Uterus (tissue), 4 donors: ENCODE data around the gene CACHD1. TPM values are rescaled to one million over a fixed set of nuclear protein-coding genes. Genes with fewer than 3 reads are reported as not detected.

ENCODE experiments used
- DNase-seq, 2 donors: peaks; one replicate each; pipeline ENCODE4 v3.0.0-alpha.2; 2019 to 2020
- H3K27ac ChIP-seq, 2 donors: fragments of 200-600 bp; sonication (generic); 1 replicate in 1 of 2; 2 replicates in 1 of 2; pipeline ENCODE4 v1.5.1; 2016 to 2018
- H3K27me3 ChIP-seq, 2 donors: fragments of 200-600 bp; sonication (generic); one replicate each; pipeline ENCODE4 v1.5.1; 2018 to 2019; ENCODE audit warnings: control low read depth in 1 of 2
- H3K36me3 ChIP-seq, 2 donors: fragments of 200-600 bp; sonication (generic); one replicate each; pipeline ENCODE4 v1.5.1; 2019; ENCODE audit warnings: control low read depth in 1 of 2
- H3K4me1 ChIP-seq, 2 donors: fragments of 200-600 bp; sonication (generic); one replicate each; pipeline ENCODE4 v1.5.1; 2018 to 2019; ENCODE audit warnings: control low read depth in 1 of 2
- H3K4me3 ChIP-seq, 2 donors: fragments of 200-600 bp; sonication (generic); 1 replicate in 1 of 2; 2 replicates in 1 of 2; pipeline ENCODE4 v1.5.1; 2018 to 2019; ENCODE audit warnings: mild to moderate bottlenecking in 1 of 2
- H3K9me3 ChIP-seq, 2 donors: fragments of 200-600 bp; sonication (generic); one replicate each; pipeline ENCODE4 v1.5.1; 2019; ENCODE audit warnings: control low read depth in 1 of 2
- CTCF ChIP-seq, 4 experiments: fragments of 200-600 bp in 2 of 4; fragments of 450-650 bp in 2 of 4; sonication (generic) in 2 of 4; IDR thresholded peaks; one replicate each; pipeline ENCODE4 v1.5.1; 2016 to 2019; ENCODE audit warnings: antibody characterized with exemption in 4 of 4, mild to moderate bottlenecking in 2 of 4, moderate library complexity in 1 of 4
- POLR2A ChIP-seq, 2 donors: fragments of 450-650 bp; IDR thresholded peaks; one replicate each; pipeline ENCODE4 v1.6.1; 2016; ENCODE audit warnings: antibody characterized with exemption in 2 of 2, mild to moderate bottlenecking in 1 of 2, moderate library complexity in 1 of 2
- intact Hi-C: fragments of 100-400 bp; cut with DNase I; formaldehyde crosslinking; loops from one replicate; pipeline ENCODE4 v1.15.1; 2023; ENCODE audit warnings: low total_unique reads
- total RNA-seq, 4 donors: library from RNA; depleted of rRNA in 3 of 4; stranded (reverse); fragments of >200 nt in 3 of 4; gene quantifications; one replicate each; pipeline versions ENCODE4 v1.1.0 to v1.2.4, GENCODE V29; 2014 to 2023
- donor health status: DM: yes; HTN: yes; CAD: no.

The CACHD1 gene
- total RNA-seq, 4 donors from 2014 or later = 19.2 to 39.9 (median 28.8) TPM

- DNase-seq = no peak
- no peak overlapping the region for H3K27ac ChIP-seq
- H3K4me3 ChIP-seq = no peak overlapping the region
- H3K27me3 ChIP-seq = no peaks in the 10 kb centered on the region
- peaks cover 0 to 4% of the 10 kb centered on the region in 2 donors for H3K9me3 ChIP-seq
- intact Hi-C loops = no loop called here
- no peaks in the 10 kb centered on the region for H3K4me1 ChIP-seq
- TF ChIP-seq POLR2A (IDR thresholded peaks at IDR 0.05) (no peak), CTCF (IDR thresholded peaks at IDR 0.05) (no peak)
- no peaks in the 10 kb centered on the region for H3K36me3 ChIP-seq
These were observed 92.1 kb downstream of the CACHD1 start for GRCh38 chr1:64561993-64562392.

GRCh38 chr1:64563958-64564565 lies 94.1 kb downstream of the CACHD1 start:
- intact Hi-C loops = no loop called here
- Histone ChIP-seq H3K27me3 (no peaks in the 10 kb centered on the region), H3K9me3 (peaks cover 0 to 4% of the 10 kb centered on the region in 2 donors), H3K4me3 (no peak overlapping the region), H3K36me3 (no peaks in the 10 kb centered on the region), H3K27ac (no peak overlapping the region), H3K4me1 (no peaks in the 10 kb centered on the region)
- TF ChIP-seq POLR2A (IDR thresholded peaks at IDR 0.05) (no peak), CTCF (IDR thresholded peaks at IDR 0.05) (no peak)
- no peak for DNase-seq

GRCh38 chr1:64564891-64565290 lies 95.0 kb downstream of the CACHD1 start:
- no peaks in the 10 kb centered on the region for H3K4me1 ChIP-seq
- intact Hi-C loops = no loop called here

GRCh38 chr1:64567426-64568170 lies 97.7 kb downstream of the CACHD1 start:
- no peak for DNase-seq
- Histone ChIP-seq H3K9me3 (peaks cover 0 to 4% of the 10 kb centered on the region in 2 donors), H3K4me3 (no peak overlapping the region), H3K27ac (no peak overlapping the region), H3K36me3 (no peaks in the 10 kb centered on the region), H3K27me3 (no peaks in the 10 kb centered on the region), H3K4me1 (no peaks in the 10 kb centered on the region)
- intact Hi-C loops = no loop called here
- TF ChIP-seq POLR2A (IDR thresholded peaks at IDR 0.05) (no peak), CTCF (IDR thresholded peaks at IDR 0.05) (no peak)

More at GRCh38 chr1:64564891-64565290, 95.0 kb downstream of the CACHD1 start:
- Histone ChIP-seq H3K27ac (no peak overlapping the region), H3K4me3 (no peak overlapping the region), H3K27me3 (no peaks in the 10 kb centered on the region), H3K9me3 (peaks cover 0 to 4% of the 10 kb centered on the region in 2 donors), H3K36me3 (no peaks in the 10 kb centered on the region)
- TF ChIP-seq CTCF (IDR thresholded peaks at IDR 0.05) (no peak), POLR2A (IDR thresholded peaks at IDR 0.05) (no peak)
- no peak for DNase-seq

- no peaks in the 10 kb centered on the region for H3K36me3 ChIP-seq
- TF ChIP-seq POLR2A (IDR thresholded peaks at IDR 0.05) = no peak
- no peak for TF ChIP-seq CTCF (IDR thresholded peaks at IDR 0.05)
- H3K27ac ChIP-seq = no peak overlapping the region
- no peak overlapping the region for H3K4me3 ChIP-seq
- no peaks in the 10 kb centered on the region for H3K4me1 ChIP-seq
- no peak for DNase-seq
- intact Hi-C loops = no loop called here
- H3K9me3 ChIP-seq = no peaks in the 10 kb centered on the region
- no peaks in the 10 kb centered on the region for H3K27me3 ChIP-seq
These were observed 98.2 kb downstream of the CACHD1 start for GRCh38 chr1:64568171-64568450.
